ENCODE results near the gene NLRX1. TPM values are rescaled to one million over a fixed set of nuclear protein-coding genes. Genes with fewer than 3 reads are reported as not detected.
A peak's percentile ranks its signal among the peaks of the same experiment; 100 is the strongest.

Gene NLRX1
- total RNA-seq, 1 donor from 2014 or later, result 10.2 TPM

GRCh38 chr11:119210050-119210449 is 41.5 kb downstream of the NLRX1 start:
- H3K4me2 ChIP-seq, result no peak overlapping the region
- no peak for TF ChIP-seq CTCF (IDR thresholded peaks at IDR 0.05)
- no peak for TF ChIP-seq EZH2 (IDR thresholded peaks at IDR 0.05)
- TF ChIP-seq EZH2phosphoT487 (IDR thresholded peaks at IDR 0.05), result no peak
- peaks cover 25% of the 10 kb centered on the region for H3K4me1 Mint-ChIP-seq

DNA sequence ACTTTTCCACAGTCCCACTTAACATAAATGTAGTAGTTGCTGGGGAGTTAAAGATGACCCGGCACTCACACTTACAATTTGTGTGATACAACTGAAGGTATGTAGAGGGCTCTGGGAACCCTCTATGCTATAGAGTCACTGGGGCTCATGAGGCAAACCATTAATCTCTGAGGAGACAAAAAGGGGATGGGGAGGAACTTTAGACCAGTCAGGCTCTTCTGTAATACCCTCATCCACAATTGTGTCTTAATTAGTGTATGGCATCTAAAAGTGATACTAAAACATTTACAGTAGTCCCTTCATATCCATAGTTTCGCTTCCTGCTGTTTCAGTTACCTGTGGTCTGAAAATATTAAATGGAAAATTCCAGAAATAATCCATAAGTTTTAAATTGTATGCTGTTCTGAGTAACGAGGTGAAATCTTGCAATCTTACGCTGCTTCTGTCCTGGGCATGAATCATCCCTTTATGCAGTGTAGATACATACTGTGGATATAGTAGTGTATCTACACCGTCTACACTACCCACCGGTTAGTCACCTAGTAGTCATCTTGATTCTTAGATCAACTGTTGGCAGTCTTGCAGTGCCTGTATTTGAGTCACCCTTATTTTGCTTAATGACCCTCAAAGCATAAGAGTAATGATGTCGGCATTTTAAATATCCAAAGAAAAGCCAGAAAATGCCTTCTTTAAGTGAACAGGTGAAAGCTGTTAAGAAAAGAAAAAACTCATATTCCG is 49.8 kb downstream of the NLRX1 start:
- no peak for DNase-seq (ENCODE audit: low spot score)
- Histone ChIP-seq H3K4me1 (no peaks in the 10 kb centered on the region), H3K9me3 (ENCODE audit: low read depth) (no peaks in the 10 kb centered on the region), H3K27me3 (no peaks in the 10 kb centered on the region), H4K20me1 (ENCODE audit: low read depth) (peaks cover 4% of the 10 kb centered on the region), H3K36me3 (no peaks in the 10 kb centered on the region), H3K79me2 (ENCODE audit: low read depth) (peaks cover 88% of the 10 kb centered on the region), H3K27ac (no peak overlapping the region), H3K4me3 (no peak overlapping the region), H2AFZ (replicated peaks) (no peak overlapping the region), H3F3A (ENCODE audit: low read depth) (no peaks in the 10 kb centered on the region), H3K9ac (no peak overlapping the region), H3K4me2 (no peak overlapping the region)
- Mint-ChIP-seq H3K27ac (no peak overlapping the region), H3K36me3 (peaks cover 2% of the 10 kb centered on the region), H3K4me3 (no peak overlapping the region), H3K4me1 (peaks cover 6% of the 10 kb centered on the region), H3K9me3 (peaks cover 3% of the 10 kb centered on the region), H3K27me3 (ENCODE audit: insufficient read depth, low read depth) (peaks cover 3% of the 10 kb centered on the region)
- TF ChIP-seq EZH2 (IDR thresholded peaks at IDR 0.05), result no peak
- TF ChIP-seq EZH2phosphoT487 (IDR thresholded peaks at IDR 0.05), result no peak
- TF ChIP-seq CTCF (IDR thresholded peaks at IDR 0.05), result no peak

More at GRCh38 chr11:119210050-119210449, 41.5 kb downstream of the NLRX1 start:
- no peaks in the 10 kb centered on the region for H3K27me3 ChIP-seq
- peaks cover 6% of the 10 kb centered on the region for H3K27me3 Mint-ChIP-seq (ENCODE audit: insufficient read depth, low read depth)
- H3K9me3 ChIP-seq (ENCODE audit: low read depth), result no peaks in the 10 kb centered on the region
- no peak overlapping the region for H3K27ac ChIP-seq
- no peaks in the 10 kb centered on the region for H3K9me3 Mint-ChIP-seq
- no peak overlapping the region for H2AFZ ChIP-seq (replicated peaks)
- H4K20me1 ChIP-seq (ENCODE audit: low read depth), result peaks cover 40% of the 10 kb centered on the region
- peaks cover 10% of the 10 kb centered on the region for H3K4me1 ChIP-seq
- peaks cover 1% of the 10 kb centered on the region for H3K36me3 Mint-ChIP-seq
- H3K79me2 ChIP-seq (ENCODE audit: low read depth), result peaks cover 82% of the 10 kb centered on the region
- no peak for DNase-seq (ENCODE audit: low spot score)
- peaks cover 16% of the 10 kb centered on the region for H3F3A ChIP-seq (ENCODE audit: low read depth)
- no peaks in the 10 kb centered on the region for H3K36me3 ChIP-seq
- H3K4me3 ChIP-seq, result no peak overlapping the region
- no peak overlapping the region for H3K27ac Mint-ChIP-seq
- H3K9ac ChIP-seq, result no peak overlapping the region
- no peak overlapping the region for H3K4me3 Mint-ChIP-seq

DNA sequence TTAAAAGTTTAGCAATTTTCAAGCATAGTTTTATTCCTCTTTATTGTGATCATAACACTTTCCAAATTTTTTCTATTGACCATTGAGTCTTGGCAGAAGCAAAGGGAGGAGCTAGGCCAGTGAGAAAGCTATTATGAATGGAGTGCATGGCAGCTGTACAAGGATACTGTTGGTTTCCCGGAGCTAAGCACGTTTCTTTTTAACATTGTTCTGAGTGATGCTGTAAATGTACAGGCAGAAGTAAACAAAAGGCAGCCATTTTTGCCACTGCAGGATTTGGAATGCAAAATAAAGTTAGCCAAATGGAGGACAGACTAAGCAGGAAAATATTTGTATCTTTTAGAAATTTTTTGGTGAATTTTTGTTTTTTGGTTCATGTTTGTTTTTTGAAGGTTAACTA is 53.8 kb downstream of the NLRX1 start:
- no peaks in the 10 kb centered on the region for H3K36me3 ChIP-seq
- Mint-ChIP-seq H3K9me3 (peaks cover 3% of the 10 kb centered on the region), H3K4me1 (peaks cover 9% of the 10 kb centered on the region), H3K27ac (peak overlapping the region; percentile 12), H3K36me3 (peaks cover 11% of the 10 kb centered on the region), H3K27me3 (ENCODE audit: insufficient read depth, low read depth) (peaks cover 3% of the 10 kb centered on the region), H3K4me3 (no peak overlapping the region)
- H3K9ac ChIP-seq, result no peak overlapping the region
- H3K27ac ChIP-seq, result no peak overlapping the region
- H3K4me1 ChIP-seq, result no peaks in the 10 kb centered on the region
- H3K9me3 ChIP-seq (ENCODE audit: low read depth), result no peaks in the 10 kb centered on the region
- H3F3A ChIP-seq (ENCODE audit: low read depth), result no peaks in the 10 kb centered on the region
- no peak overlapping the region for H3K4me3 ChIP-seq
- H3K79me2 ChIP-seq (ENCODE audit: low read depth), result peaks cover 88% of the 10 kb centered on the region
- H3K4me2 ChIP-seq, result no peak overlapping the region
- H4K20me1 ChIP-seq (ENCODE audit: low read depth), result no peaks in the 10 kb centered on the region
- H2AFZ ChIP-seq (replicated peaks), result no peak overlapping the region
- no peaks in the 10 kb centered on the region for H3K27me3 ChIP-seq
- TF ChIP-seq EZH2phosphoT487 (IDR thresholded peaks at IDR 0.05) (no peak), EZH2 (IDR thresholded peaks at IDR 0.05) (no peak), CTCF (IDR thresholded peaks at IDR 0.05) (no peak)
- DNase-seq (ENCODE audit: low spot score), result no peak
